ENCODE measurements around the gene MAN2B1. TPM values are rescaled to one million over a fixed set of nuclear protein-coding genes. Genes with fewer than 3 reads are reported as not detected.
"Not testable (repeated sequence)": the region's sequence is repeated elsewhere in the genome, so short reads cannot be mapped to it uniquely, and the experiment has no call there.

Gene MAN2B1
- total RNA-seq, 1 experiment from 2014 or later = 84.4 TPM

DNA sequence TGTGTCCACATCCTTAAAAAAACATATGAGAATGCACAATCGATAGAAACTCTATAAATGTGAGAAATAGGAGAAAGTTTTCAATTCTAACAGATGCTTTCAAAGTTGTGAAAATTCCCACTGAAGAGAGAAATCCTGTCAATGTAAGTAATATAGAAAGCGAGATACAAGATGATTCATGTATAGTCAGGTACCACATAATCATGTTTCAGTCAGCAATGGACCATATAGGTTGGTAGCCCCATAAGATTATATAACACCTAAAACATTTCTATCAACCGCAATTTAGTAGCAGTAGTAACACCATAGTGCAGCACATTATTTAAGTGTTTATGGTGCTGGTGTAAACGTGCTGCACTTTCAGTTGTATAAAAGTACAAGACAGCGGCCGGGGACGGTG is 37.3 kb downstream of the MAN2B1 start:
- Mint-ChIP-seq H3K27me3 (ENCODE audit: unreplicated experiment) (no peaks in the 10 kb centered on the region), H3K4me1 (ENCODE audit: low read depth, unreplicated experiment) (no peaks in the 10 kb centered on the region), H3K9me3 (ENCODE audit: low read depth, unreplicated experiment) (no peaks in the 10 kb centered on the region), H3K4me3 (ENCODE audit: low read depth, unreplicated experiment) (no peak overlapping the region), H3K36me3 (ENCODE audit: insufficient read depth, unreplicated experiment) (peaks cover 46% of the 10 kb centered on the region), H3K27ac (ENCODE audit: unreplicated experiment) (no peak overlapping the region)
- BruUV-seq (replicated peaks) = TSS peak; percentile 24
- no peak for DNase-seq
- CTCF ChIA-PET = no interaction called here
- TF ChIP-seq, protein P1, sequence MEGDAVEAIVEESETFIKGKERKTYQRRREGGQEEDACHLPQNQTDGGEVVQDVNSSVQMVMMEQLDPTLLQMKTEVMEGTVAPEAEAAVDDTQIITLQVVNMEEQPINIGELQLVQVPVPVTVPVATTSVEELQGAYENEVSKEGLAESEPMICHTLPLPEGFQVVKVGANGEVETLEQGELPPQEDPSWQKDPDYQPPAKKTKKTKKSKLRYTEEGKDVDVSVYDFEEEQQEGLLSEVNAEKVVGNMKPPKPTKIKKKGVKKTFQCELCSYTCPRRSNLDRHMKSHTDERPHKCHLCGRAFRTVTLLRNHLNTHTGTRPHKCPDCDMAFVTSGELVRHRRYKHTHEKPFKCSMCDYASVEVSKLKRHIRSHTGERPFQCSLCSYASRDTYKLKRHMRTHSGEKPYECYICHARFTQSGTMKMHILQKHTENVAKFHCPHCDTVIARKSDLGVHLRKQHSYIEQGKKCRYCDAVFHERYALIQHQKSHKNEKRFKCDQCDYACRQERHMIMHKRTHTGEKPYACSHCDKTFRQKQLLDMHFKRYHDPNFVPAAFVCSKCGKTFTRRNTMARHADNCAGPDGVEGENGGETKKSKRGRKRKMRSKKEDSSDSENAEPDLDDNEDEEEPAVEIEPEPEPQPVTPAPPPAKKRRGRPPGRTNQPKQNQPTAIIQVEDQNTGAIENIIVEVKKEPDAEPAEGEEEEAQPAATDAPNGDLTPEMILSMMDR (IDR thresholded peaks at IDR 0.05; ENCODE audit: unreplicated experiment) = no peak
- intact Hi-C loops (cut with micrococcal nuclease; ENCODE audit: unreplicated experiment) = no loop called here

GRCh38 chr19:12628040-12629022 is 38.2 kb downstream of the MAN2B1 start:
- H3K4me3 Mint-ChIP-seq (ENCODE audit: low read depth, unreplicated experiment) = no peak overlapping the region
- CTCF ChIA-PET = no interaction called here

DNA sequence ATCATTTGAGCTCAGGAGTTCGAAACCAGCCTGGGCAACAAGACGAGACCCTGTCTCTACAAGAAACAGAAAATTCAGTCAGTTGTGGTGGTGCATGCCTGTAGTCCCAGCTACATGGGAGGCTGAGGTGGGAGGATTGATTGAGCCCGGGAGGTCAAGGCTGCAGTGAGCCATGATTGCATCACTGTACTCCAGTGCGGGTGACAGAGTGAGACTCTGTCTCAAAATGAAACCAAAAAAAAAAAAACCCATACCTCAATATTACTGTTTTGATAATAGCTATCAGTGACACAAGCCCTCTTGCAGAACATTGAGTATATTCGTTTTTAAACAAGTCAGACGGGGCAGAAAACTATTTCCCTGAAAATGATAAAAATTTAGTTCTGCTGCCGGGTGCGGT is 39.6 kb downstream of the MAN2B1 start:
- TF ChIP-seq, protein P1 (IDR thresholded peaks at IDR 0.05; ENCODE audit: unreplicated experiment) = no peak
- Mint-ChIP-seq H3K4me1 (ENCODE audit: low read depth, unreplicated experiment) (no peaks in the 10 kb centered on the region), H3K27me3 (ENCODE audit: unreplicated experiment) (no peaks in the 10 kb centered on the region), H3K9me3 (ENCODE audit: low read depth, unreplicated experiment) (no peaks in the 10 kb centered on the region), H3K27ac (ENCODE audit: unreplicated experiment) (no peak overlapping the region), H3K4me3 (ENCODE audit: low read depth, unreplicated experiment) (no peak overlapping the region), H3K36me3 (ENCODE audit: insufficient read depth, unreplicated experiment) (peaks cover 47% of the 10 kb centered on the region)
- CTCF ChIA-PET = no interaction called here
- DNase-seq = no peak
- no TSS peak for BruUV-seq (replicated peaks)
- intact Hi-C loops (cut with micrococcal nuclease; ENCODE audit: unreplicated experiment) = no loop called here

More at GRCh38 chr19:12628040-12629022, 38.2 kb downstream of the MAN2B1 start:
- H3K27me3 Mint-ChIP-seq (ENCODE audit: unreplicated experiment) = no peaks in the 10 kb centered on the region
- BruUV-seq (replicated peaks) = no TSS peak
- H3K4me1 Mint-ChIP-seq (ENCODE audit: low read depth, unreplicated experiment) = no peaks in the 10 kb centered on the region
- no peak overlapping the region for H3K27ac Mint-ChIP-seq (ENCODE audit: unreplicated experiment)
- no peaks in the 10 kb centered on the region for H3K9me3 Mint-ChIP-seq (ENCODE audit: low read depth, unreplicated experiment)
- DNase-seq = no peak
- intact Hi-C loops (cut with micrococcal nuclease; ENCODE audit: unreplicated experiment) = no loop called here
- TF ChIP-seq, protein P1 (IDR thresholded peaks at IDR 0.05; ENCODE audit: unreplicated experiment) = no peak
- peaks cover 44% of the 10 kb centered on the region for H3K36me3 Mint-ChIP-seq (ENCODE audit: insufficient read depth, unreplicated experiment)

DNA sequence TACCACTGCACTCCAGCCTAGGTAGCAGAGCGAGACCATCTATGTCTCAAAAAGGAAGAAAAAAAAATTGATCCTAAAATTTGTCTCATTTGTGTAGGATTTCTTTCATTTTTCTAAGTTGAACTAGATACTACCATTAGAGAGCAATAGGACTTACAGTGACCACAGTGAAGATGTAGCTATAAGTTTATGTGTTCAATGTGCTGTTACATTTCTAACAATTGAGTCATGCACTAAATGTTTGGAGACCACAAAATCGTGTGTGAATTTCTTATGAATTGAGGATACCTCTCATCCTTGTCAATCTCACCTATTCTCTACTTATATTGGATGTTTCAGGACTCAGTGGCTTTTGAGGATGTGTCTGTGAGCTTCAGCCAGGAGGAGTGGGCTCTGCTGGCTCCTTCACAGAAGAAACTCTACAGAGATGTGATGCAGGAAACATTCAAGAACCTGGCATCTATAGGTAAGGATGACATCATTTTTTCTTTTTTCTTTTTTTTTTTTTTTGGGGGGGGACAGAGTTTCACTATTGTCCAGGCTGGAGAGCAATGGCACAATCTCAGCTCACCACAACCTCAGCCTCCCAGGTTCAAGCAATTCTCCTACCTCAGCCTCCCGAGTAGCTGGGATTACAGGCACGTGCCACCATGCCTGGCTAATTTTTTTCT is 43.0 kb downstream of the MAN2B1 start:
- Mint-ChIP-seq H3K9me3 (ENCODE audit: low read depth, unreplicated experiment) (no peaks in the 10 kb centered on the region), H3K4me3 (ENCODE audit: low read depth, unreplicated experiment) (no peak overlapping the region), H3K27ac (ENCODE audit: unreplicated experiment) (no peak overlapping the region), H3K36me3 (ENCODE audit: insufficient read depth, unreplicated experiment) (peaks cover 55% of the 10 kb centered on the region), H3K4me1 (ENCODE audit: low read depth, unreplicated experiment) (no peaks in the 10 kb centered on the region), H3K27me3 (ENCODE audit: unreplicated experiment) (no peaks in the 10 kb centered on the region)
- CTCF ChIA-PET = interaction anchor here (0.7 kb wide), 1 partner anchor 37 kb away, joined by 5 read pairs; no protein-coding TSS in a partner anchor
- intact Hi-C loops (cut with micrococcal nuclease; ENCODE audit: unreplicated experiment) = no loop called here
- TF ChIP-seq, protein P1 (IDR thresholded peaks at IDR 0.05; ENCODE audit: unreplicated experiment) = no peak
- BruUV-seq (replicated peaks) = no TSS peak
- DNase-seq = no peak

DNA sequence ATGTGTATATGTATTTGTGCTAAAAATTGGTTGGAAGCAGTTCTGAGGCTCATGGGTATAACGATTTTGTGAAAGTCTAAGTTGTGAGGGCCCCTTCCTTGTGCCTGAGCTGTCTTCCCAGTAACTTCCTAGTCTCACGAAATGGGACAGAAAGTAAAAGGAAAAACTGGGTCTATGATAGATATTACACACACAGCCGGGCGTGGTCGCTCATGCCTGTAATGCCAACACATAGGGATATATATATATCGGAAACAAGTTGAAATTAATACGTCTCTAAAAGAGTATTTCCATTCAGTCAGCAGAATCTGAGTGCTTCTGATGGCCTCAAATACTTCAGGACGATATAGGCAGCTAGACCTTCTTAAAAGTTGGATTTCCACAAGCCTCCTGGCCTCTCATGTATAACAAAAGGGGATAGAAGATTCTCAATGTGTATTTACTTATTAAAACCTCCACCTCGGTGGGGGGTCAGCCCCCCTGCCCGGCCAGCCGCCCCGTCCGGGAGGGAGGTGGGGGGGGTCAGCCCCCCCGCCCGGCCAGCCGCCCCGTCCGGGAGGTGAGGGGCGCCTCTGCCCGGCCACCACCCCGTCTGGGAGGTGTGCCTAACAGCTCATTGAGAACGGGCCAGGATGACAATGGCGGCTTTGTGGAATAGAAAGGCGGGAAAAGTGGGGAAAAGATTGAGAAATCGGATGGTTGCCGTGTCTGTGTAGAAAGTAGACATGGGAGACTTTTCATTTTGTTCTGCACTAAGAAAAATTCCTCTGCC is 45.1 kb downstream of the MAN2B1 start:
- CTCF ChIA-PET; H3K9me3 Mint-ChIP-seq (ENCODE audit: low read depth, unreplicated experiment); H3K4me3 Mint-ChIP-seq (ENCODE audit: low read depth, unreplicated experiment); H3K27ac Mint-ChIP-seq (ENCODE audit: unreplicated experiment); intact Hi-C loops (cut with micrococcal nuclease; ENCODE audit: unreplicated experiment); BruUV-seq (replicated peaks); DNase-seq; H3K27me3 Mint-ChIP-seq (ENCODE audit: unreplicated experiment); H3K4me1 Mint-ChIP-seq (ENCODE audit: low read depth, unreplicated experiment): not testable (repeated sequence)
- peaks cover 45% of the 10 kb centered on the region for H3K36me3 Mint-ChIP-seq (ENCODE audit: insufficient read depth, unreplicated experiment)
